ENCODE results near the gene PLAC8.
"Not testable (repeated sequence)": the region's sequence is repeated elsewhere in the genome, so short reads cannot be mapped to it uniquely, and the experiment has no call there.

The PLAC8 gene

GRCh38 chr4:83146841-83147240, 32.3 kb upstream of the PLAC8 start:
- H3K27ac ChIP-seq, result no peak overlapping the region
- no peak for DNase-seq (ENCODE audit: low spot score)
- CTCF ChIA-PET, result no interaction called here
- POLR2A ChIA-PET (ENCODE audit: low non-redundant PET), result no interaction called here
- TF ChIP-seq, protein P1, sequence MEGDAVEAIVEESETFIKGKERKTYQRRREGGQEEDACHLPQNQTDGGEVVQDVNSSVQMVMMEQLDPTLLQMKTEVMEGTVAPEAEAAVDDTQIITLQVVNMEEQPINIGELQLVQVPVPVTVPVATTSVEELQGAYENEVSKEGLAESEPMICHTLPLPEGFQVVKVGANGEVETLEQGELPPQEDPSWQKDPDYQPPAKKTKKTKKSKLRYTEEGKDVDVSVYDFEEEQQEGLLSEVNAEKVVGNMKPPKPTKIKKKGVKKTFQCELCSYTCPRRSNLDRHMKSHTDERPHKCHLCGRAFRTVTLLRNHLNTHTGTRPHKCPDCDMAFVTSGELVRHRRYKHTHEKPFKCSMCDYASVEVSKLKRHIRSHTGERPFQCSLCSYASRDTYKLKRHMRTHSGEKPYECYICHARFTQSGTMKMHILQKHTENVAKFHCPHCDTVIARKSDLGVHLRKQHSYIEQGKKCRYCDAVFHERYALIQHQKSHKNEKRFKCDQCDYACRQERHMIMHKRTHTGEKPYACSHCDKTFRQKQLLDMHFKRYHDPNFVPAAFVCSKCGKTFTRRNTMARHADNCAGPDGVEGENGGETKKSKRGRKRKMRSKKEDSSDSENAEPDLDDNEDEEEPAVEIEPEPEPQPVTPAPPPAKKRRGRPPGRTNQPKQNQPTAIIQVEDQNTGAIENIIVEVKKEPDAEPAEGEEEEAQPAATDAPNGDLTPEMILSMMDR (conservative IDR thresholded peaks at IDR 0.05; ENCODE audit: low read depth), result no peak

DNA sequence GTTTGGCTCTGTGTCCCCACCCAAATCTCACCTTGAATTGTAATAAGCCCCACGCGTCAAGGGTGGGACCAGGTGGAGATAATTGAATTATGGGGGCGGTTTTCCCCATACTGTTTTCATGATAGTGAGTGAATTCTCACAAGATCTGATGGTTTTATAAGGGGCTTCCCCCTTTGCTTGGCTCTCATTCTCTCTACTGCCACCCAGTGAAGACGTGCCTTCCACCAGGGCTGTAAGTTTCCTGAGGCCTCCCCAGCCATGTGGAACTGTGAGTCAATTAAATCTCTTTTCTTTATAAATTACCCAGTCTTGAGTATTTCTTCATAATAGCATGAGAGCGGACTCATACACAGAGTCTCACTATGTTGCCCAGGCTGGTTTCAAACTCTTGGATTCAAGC, 31.2 kb upstream of the PLAC8 start:
- POLR2A ChIA-PET (ENCODE audit: low non-redundant PET), result not testable (repeated sequence)

DNA sequence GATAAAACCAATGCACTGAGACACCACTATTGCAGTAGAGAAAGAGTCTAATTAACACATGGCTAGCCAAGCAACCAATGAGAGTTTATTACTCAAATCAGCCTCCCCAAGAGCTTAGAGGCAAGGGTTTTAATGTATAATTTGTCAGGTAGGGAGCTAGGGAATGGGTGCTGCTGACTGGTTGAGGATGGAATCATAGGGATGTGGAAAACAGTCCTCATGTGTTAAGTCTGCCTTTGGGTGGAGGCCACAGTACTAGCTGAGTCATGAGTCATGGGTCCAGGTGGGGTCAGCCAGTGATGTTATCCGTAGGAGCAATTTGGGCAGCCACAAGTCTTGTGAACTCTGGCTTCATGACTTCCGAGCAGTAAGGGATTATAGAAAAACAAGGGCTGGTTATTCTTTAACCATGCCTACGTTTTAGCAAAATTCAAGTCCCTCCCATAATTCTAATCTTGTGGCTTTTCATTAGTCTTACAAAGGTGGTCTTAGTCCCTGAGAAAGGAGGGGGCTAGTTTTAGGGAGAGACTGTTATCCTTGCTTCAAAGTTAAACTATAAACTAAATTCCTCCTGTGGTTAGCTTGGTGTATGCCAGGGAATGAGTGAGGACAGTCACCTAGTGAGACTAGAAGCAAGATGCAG, 25.1 kb upstream of the PLAC8 start:
- DNase-seq (ENCODE audit: low spot score), result no peak
- H3K27ac ChIP-seq, result no peak overlapping the region
- TF ChIP-seq, protein P1 (conservative IDR thresholded peaks at IDR 0.05; ENCODE audit: low read depth), result no peak
- ChIA-PET POLR2A (ENCODE audit: low non-redundant PET) (no interaction called here), CTCF (no interaction called here)

More for the DNA sequence above, 31.2 kb upstream of the PLAC8 start:
- DNase-seq (ENCODE audit: low spot score); CTCF ChIA-PET; H3K27ac ChIP-seq: not testable (repeated sequence)

GRCh38 chr4:83138946-83139345, 24.4 kb upstream of the PLAC8 start:
- CTCF ChIA-PET, result no interaction called here
- no peak for DNase-seq (ENCODE audit: low spot score)
- no peak overlapping the region for H3K27ac ChIP-seq
- POLR2A ChIA-PET (ENCODE audit: low non-redundant PET), result no interaction called here
- TF ChIP-seq, protein P1 (conservative IDR thresholded peaks at IDR 0.05; ENCODE audit: low read depth), result no peak

DNA sequence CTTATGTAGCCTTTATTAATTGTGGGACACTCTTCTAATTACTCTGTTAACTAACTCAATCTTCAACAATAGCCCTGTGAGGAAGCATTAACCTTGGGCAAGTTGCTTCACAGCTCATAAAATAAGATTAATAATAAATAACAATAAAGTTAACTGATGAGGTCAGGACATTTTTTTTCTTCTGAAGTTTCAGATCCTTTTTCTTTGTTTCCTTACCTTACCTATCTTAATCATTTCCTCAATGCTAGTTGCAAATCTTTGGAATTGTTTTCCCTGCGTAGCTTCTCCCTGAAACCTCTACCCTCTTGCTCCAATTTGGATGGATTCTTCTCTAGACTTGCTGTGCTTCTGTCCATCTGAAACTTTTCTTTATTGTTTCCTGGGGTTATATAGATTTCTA, 17.5 kb upstream of the PLAC8 start:
- ChIA-PET POLR2A (ENCODE audit: low non-redundant PET) (no interaction called here), CTCF (interaction anchor here (0.7 to 1.0 kb wide), 2 partner anchors 28 to 148 kb away, joined by 3 to 4 read pairs; no protein-coding TSS in a partner anchor)
- no peak for DNase-seq (ENCODE audit: low spot score)
- TF ChIP-seq, protein P1 (conservative IDR thresholded peaks at IDR 0.05; ENCODE audit: low read depth), result no peak
- no peak overlapping the region for H3K27ac ChIP-seq

DNA sequence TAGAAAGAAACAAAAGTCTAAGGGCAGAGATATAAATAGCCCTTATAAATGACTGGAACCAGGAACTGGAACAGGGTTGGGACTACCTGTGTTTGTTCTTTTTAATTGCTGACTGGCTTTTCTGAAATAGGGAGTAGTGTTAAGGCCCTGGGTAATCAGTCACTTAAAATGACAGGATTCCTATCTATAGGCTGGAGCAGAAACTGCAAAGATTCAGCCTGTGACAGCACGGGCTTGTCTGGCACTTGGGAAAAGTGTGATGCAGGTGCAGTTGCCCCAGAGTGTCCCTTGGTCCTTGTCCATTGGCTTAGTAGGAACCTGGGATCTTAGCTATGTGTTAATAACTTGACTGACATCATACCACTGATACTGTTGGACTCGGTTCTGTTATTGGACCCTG, 14.7 kb upstream of the PLAC8 start:
- TF ChIP-seq, protein P1 (conservative IDR thresholded peaks at IDR 0.05; ENCODE audit: low read depth), result no peak
- no peak for DNase-seq (ENCODE audit: low spot score)
- POLR2A ChIA-PET (ENCODE audit: low non-redundant PET), result no interaction called here
- CTCF ChIA-PET, result no interaction called here
- H3K27ac ChIP-seq, result no peak overlapping the region

DNA sequence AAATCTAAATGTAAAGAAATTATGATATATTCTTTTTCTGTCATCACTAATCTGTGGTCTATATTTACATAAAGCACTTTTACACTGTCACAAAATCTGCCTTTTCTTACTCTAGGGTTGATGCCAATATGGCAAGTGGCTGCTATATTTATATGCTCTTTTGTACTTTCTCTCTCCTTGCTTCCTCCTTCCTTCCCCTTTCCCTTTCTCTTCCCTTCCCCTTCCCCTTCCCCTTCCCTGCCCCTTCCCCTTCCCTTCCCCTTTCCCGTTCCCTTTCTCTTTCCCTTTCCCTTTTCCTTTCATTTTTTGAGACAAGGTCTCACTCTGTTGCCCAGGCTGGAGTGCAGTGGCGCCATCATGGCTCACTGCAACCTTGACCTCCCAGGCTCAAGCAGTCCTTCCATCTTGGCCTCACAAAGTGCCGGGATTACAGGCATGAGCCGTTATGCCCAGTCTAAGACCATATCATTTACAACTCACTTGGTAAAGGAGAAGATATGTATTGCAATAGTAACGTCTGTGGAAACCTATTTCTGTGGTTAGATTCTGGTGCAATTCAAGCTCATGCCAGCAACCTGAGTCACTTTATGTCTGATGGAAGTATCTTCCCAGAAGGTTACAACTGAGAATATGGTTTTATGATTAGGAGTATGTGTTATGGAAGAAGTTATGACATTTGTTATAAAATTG, 13.9 kb upstream of the PLAC8 start:
- POLR2A ChIA-PET (ENCODE audit: low non-redundant PET), result no interaction called here
- H3K27ac ChIP-seq, result peak overlapping the region; percentile 74
- DNase-seq (ENCODE audit: low spot score), result peak; percentile 71
- TF ChIP-seq, protein P1 (conservative IDR thresholded peaks at IDR 0.05; ENCODE audit: low read depth), result no peak
- CTCF ChIA-PET, result no interaction called here
